Ishikawa (cell line): ENCODE results near the gene NR3C2.

Source experiments
- CEBPB ChIP-seq: IDR thresholded peaks from 2 replicates; pipeline ENCODE4 v1.6.1; 2012
- EGR1 ChIP-seq: IDR thresholded peaks from 2 replicates; pipeline ENCODE4 v1.6.1; 2012
- EP300 ChIP-seq: IDR thresholded peaks from 2 replicates; pipeline ENCODE4 v1.6.1; 2012; ENCODE audit warnings: borderline replicate concordance
- MAX ChIP-seq: IDR thresholded peaks from 2 replicates; pipeline ENCODE4 v1.6.1; 2012
- RAD21 ChIP-seq: IDR thresholded peaks from 2 replicates; pipeline ENCODE4 v1.6.1; 2012; ENCODE audit warnings: low read depth
- REST ChIP-seq: IDR thresholded peaks from 2 replicates; pipeline ENCODE4 v1.6.1; 2012; ENCODE audit warnings: low read depth, mild to moderate bottlenecking
- TAF1 ChIP-seq: IDR thresholded peaks from 2 replicates; pipeline ENCODE4 v1.6.1; 2012; ENCODE audit warnings: low read depth, mild to moderate bottlenecking

GRCh38 chr4:148095346-148095923 lies 346.8 kb downstream of the NR3C2 start:
- TF ChIP-seq EGR1 (no peak), TAF1 (no peak), MAX (no peak), CEBPB (no peak), REST (no peak), RAD21 (no peak), EP300 (no peak)
